Left ventricle myocardium superior (tissue), 1 donor: Measurements from ENCODE around the gene APOL4. TPM values are rescaled to one million over a fixed set of nuclear protein-coding genes. Genes with fewer than 3 reads are reported as not detected.
A peak's percentile ranks its signal among the peaks of the same experiment; 100 is the strongest.
"Not testable (repeated sequence)": the region's sequence is repeated elsewhere in the genome, so short reads cannot be mapped to it uniquely, and the experiment has no call there.

Experiments used
- ATAC-seq: fragments of 200-7000 bp; cut with Tn5 transposase; one replicate; pipeline ENCODE4 v1.9.1; 2020; ENCODE audit warnings: mild to moderate bottlenecking, moderate library complexity
- DNase-seq: peaks from one replicate; pipeline ENCODE4 v3.0.0-alpha.2; 2020
- intact Hi-C: fragments of 100-400 bp; cut with micrococcal nuclease; formaldehyde crosslinking; loops from one replicate; pipeline ENCODE4 v1.11.0; 2022
- total RNA-seq: library from RNA; stranded (reverse); fragmentation: NEBNext Ultra II Directional; extraction: Animal tissue kit (Norgen Biotek cat#: 25700); gene quantifications from one replicate; pipeline ENCODE4 v1.2.1, GENCODE V29; 2021
- donor health status: DM: no; HTN: yes; CAD: no; lungs with severe emphysema.

The APOL4 gene
- total RNA-seq, 1 donor from 2014 or later = 3.8 TPM

GRCh38 chr22:36233796-36234195 is 32.2 kb upstream of the APOL4 start:
- intact Hi-C loops = no loop called here
- ATAC-seq (no peak), DNase-seq (no peak)

DNA sequence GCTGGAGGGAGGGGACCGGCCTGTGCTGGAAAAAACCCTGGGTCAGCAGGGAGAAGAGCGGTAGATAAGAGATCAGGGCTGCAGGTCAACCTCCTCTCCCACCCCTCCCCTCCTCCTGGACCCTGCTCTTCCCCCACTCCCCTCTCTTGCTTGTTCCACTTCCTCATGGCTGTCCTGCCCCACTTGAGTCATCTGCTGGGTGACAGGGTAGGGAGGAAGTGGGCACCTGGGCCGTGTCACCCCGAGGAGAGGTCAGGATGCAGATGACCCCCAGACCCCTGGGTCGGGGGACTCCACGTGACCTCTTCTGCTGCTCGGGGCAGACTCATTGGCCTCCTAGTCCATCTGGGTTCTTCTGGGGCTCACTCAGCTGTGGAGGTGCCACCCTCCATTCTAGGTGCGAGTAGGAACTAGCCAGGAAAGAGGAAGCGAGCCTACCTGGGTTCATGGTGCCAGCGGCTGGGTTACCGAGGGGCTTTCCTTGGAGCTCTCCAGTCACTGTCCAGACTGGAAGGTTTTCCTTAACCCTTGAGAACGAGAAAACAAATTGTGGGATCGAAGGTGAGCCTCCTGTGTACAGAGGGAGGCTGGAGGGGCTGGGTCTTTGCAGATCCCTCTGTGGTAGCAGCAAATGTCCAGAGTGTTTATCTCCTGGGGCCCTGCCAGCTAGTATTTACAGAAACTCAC is 31.2 kb upstream of the APOL4 start:
- no peak for DNase-seq
- no peak for ATAC-seq
- intact Hi-C loops = no loop called here

DNA sequence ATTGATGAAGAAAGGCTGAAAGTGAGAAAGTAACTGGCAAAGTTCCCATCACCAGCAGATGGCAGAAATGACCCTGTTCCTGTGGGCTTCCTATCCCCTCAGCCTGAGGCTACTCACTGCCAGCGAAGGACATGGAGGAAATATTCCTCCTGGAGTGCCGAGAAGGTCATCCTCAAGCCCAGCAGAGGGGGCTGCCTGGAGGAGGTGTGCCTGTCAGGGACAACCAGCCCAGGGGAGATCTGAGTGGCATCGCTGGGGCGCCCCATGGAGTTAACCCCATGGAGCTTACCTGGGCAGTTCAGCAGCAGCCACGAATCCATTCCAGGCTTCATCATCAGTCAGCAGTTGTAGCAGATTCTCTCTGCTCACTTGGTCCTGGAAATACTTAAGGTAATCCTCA is 29.4 kb upstream of the APOL4 start:
- DNase-seq, intact Hi-C loops, ATAC-seq: not testable (repeated sequence)

DNA sequence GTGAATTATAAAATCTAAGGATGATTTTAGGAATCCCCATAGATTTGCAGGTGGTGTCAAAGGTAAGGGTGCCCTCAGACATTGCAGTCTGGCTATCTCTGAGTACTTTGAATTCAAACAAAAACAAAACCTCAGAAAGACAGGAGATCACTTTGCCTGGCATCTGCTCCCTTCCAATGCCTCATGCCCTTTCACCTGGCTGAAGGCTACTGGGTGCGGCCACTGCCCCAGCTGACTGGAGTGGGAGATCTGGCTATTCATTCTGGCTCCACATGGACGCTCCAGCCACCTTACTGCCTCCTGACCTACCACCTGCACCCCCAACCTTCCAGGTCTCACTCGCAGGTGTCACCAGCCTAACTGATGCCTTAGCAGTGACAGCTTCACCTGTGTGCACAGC is 28.0 kb upstream of the APOL4 start:
- intact Hi-C loops, ATAC-seq, DNase-seq: not testable (repeated sequence)

GRCh38 chr22:36228944-36229343 is 27.3 kb upstream of the APOL4 start:
- no peak for ATAC-seq
- intact Hi-C loops = no loop called here
- no peak for DNase-seq

DNA sequence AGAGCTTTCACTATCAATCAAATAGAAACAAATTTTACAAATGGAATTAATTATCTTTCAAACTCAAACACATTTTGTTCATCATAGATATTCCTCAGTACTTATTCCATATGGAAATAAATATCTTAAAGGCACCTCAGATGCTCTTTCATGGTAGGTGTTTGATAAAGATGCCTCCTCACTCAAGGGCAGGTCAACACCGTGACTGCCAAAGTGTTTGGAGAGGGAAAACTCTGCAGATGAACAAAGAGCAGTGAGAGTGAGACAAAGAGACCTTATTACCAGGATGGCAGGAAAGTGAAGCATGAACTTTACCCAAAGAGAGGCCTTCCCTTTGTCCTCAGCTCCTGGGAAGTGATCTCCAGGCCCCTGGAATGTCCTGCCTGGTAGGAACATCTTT is 26.8 kb upstream of the APOL4 start:
- ATAC-seq, DNase-seq, intact Hi-C loops: not testable (repeated sequence)

- ATAC-seq (no peak), DNase-seq (no peak)
- intact Hi-C loops = no loop called here
Observed at GRCh38 chr22:36227806-36228205, 26.2 kb upstream of the APOL4 start.

DNA sequence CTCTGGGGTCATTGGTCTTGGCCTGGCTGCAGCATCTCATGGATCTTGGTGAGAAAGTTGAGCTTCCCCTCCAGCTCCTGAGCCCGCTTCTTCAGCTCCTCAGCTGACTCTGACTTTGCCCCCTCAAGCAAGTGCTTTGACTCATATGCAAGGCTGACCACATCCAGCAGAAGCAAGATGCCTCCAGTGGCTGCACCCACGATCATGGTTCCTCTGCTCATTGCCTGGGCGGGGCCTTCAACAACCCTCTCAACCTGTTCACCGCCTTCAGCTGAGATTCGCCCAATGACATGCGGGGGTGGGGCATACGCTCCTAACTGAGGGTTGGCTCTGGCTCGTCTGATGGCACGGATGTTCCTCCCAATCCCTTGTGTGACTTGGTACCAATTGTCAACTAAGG is 25.8 kb upstream of the APOL4 start:
- DNase-seq = no peak
- no peak for ATAC-seq
- intact Hi-C loops = no loop called here

DNA sequence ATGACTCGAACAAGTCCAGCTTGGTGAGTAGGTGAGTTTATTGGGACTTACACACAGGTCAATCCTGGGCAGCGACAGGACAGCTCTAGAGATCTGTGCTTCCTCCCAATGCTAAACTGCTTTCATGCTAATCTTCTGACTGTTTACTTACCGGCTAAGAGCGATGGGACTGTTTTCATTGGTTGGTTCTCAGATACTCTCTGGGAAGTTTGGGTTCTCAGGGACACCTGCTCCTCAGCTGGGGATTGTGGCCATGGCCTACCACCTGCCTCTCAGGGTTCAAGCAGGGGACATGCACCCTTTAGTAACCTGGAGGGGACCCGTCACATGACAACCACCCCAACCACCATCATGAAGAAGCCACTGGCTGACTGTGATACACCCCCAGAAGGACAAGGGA is 24.6 kb upstream of the APOL4 start:
- no peak for DNase-seq
- ATAC-seq = no peak
- intact Hi-C loops = no loop called here

DNA sequence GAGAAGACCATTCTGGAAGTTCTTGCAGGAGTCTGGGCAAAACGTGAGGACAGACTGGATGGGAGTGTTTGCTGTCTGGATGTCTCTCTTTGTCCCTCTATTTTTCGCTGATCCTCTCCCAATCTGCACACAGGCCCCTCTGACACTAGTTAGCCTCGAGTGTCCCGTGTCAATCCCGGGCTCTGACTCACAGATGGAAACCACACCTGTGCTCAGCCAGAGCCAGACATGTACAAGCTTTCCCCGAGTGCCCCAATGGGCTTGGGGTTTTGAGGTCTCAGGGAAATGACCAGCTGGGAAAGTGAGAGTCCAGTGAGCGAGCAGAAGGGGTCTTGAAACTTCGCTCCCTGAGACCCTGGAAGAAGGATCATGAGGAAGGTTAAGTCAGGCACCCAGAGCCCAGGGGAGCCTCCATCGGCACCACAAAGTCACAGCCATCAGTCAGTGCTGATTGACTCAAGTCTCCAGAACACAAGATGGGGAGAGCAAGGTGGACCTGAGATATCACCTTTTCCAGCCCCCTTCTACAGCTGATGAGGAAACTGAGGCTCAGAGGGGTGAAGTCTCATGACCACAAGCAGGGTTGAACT is 23.8 kb upstream of the APOL4 start:
- DNase-seq (no peak), ATAC-seq (no peak)
- intact Hi-C loops = no loop called here

DNA sequence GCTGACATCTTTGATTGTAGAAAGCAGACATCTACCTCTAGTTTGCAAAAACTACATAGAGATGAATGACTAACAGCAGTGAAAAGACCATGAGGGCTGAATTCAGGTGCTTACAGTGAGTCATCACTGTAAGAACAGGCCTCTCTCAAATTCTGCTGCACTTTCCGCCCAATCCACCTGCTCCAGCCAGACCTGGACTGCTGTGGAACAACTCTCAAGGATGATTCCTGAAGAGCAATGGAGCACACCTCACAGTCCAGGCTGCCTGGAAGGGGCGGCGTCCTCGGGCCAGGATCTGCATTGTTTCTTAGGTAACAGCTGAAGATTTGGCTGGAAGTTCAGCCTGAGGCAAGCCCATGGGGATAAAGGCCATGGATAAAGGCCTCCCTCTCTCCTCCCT is 22.6 kb upstream of the APOL4 start:
- intact Hi-C loops = no loop called here
- DNase-seq (no peak), ATAC-seq (no peak)

- ATAC-seq = peak; percentile 64
- DNase-seq = no peak
- intact Hi-C loops = no loop called here
Observed at GRCh38 chr22:36223504-36223903, 21.9 kb upstream of the APOL4 start.

DNA sequence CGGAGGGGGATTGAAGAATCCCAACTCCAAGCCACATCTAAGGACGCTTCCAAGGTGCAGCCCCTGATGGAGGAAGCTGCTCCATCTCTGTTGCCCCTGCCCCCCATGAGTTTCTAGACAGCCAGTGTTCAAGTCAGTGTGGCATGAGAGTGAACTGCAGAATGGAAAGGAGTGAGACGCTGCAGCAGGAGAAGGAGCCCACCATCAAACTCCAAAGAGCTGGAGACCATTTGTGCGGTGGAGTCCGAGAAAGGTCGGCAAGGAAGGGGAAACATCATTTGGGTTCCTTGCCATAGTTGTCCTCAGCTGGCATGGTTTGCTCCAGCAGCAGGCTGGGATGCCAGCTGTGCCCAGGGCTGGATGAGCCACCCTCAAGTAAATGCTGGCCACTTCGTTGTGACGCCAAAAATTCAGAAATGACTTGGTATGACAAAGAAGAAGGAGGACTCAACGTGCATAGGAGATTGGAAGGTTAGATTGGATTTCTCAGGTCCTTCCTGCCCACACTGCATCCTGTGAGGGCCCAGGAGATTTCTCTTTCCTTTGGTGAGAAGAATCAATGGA is 21.4 kb upstream of the APOL4 start:
- ATAC-seq (no peak), DNase-seq (no peak)
- intact Hi-C loops = no loop called here

DNA sequence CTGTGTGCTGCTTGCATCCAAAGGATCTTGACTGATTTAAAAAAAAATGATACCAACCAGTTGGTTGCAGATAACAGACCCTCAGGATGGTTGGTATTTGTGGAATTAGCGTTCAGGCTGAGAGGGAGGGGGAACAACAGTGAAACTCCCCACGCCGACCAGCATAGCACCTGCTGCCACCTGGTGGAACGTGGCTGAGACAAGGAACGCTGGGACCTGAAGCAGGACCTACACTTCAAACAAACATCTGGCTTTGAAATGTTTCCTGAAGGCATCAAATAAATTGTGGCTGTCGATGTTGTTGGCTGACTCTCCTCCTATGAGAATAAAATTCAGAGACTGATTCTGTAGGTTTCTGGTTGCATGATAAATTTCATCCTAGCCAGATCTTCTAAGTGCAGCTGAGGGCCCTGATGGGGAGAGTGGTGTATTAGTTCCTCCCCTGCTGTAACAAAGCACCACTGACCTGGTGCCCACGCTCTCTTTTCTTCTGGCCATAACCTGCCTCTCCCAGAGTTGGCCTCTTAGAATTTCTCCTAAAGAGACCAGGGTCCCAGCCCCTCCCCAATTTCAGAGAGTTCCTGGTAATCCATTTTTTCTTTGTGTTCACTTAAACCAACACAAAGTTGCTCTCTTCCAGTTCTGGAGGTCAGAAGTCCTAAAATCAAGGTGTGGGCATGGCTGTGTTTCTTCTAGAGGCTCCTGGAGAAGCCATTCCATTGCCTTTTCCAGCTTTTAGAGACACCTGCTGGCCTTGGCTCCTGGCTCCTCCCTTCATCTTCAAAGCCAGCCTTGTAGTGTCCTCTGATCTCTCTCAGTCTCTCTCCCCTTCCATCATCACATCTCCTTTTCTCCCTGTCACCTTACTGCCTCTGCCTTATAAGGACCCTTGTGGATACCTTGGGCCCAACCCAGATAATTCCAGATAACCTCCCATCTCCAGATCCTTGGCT is 20.5 kb upstream of the APOL4 start:
- peak; percentile 62 for ATAC-seq
- peak; percentile 65 for DNase-seq
- intact Hi-C loops = no loop called here

GRCh38 chr22:36220451-36220921 is 18.9 kb upstream of the APOL4 start:
- intact Hi-C loops = no loop called here
- DNase-seq (no peak), ATAC-seq (peak; percentile 36)

GRCh38 chr22:36218648-36219193 is 17.1 kb upstream of the APOL4 start:
- ATAC-seq (no peak), DNase-seq (no peak)
- intact Hi-C loops = no loop called here

- intact Hi-C loops = no loop called here
- DNase-seq (no peak), ATAC-seq (no peak)
Observed at GRCh38 chr22:36215981-36216380, 14.4 kb upstream of the APOL4 start.

GRCh38 chr22:36213586-36213985 is 12.0 kb upstream of the APOL4 start:
- no peak for ATAC-seq
- intact Hi-C loops = no loop called here
- no peak for DNase-seq

GRCh38 chr22:36212901-36213300 is 11.3 kb upstream of the APOL4 start:
- intact Hi-C loops = no loop called here
- peak; percentile 30 for ATAC-seq
- DNase-seq = no peak
